Natural killer cell treated with Interleukin-12 subunit alpha and Interleukin-12 subunit beta and Interleukin-15 and Interleukin-18, amount 100 ng/mL, for 72 hours (primary cell): ENCODE results near the gene DLL3. TPM values are rescaled to one million over a fixed set of nuclear protein-coding genes. Genes with fewer than 3 reads are reported as not detected.
"Not testable (repeated sequence)": the region's sequence is repeated elsewhere in the genome, so short reads cannot be mapped to it uniquely, and the experiment has no call there.

Experiments
- ATAC-seq, 2 donors: fragments of 150-1000 bp; cut with Tn5 transposase in 1 of 2; sonication (Bioruptor Pico), chemical (Tn5 transposase) in 1 of 2; 2 replicates each; pipeline ENCODE4 v1.10.0; 2021
- DNase-seq: peaks from one replicate; pipeline ENCODE4 v3.0.0; 2022; ENCODE audit warnings: low spot score
- H3K27ac Mint-ChIP-seq, 2 donors: 1 replicate in 1 of 2; 2 replicates in 1 of 2; pipeline ENCODE4 v1.8.0; 2022; ENCODE audit warnings: mixed read lengths in 2 of 2, mild to moderate bottlenecking in 1 of 2, moderate library complexity in 1 of 2
- H3K27me3 Mint-ChIP-seq, 2 donors: 1 replicate in 1 of 2; 2 replicates in 1 of 2; pipeline ENCODE4 v1.8.0; 2022; ENCODE audit warnings: mixed read lengths in 2 of 2
- H3K36me3 Mint-ChIP-seq: one replicate; pipeline ENCODE4 v1.8.0; 2022; ENCODE audit warnings: mixed read lengths
- H3K4me1 Mint-ChIP-seq, 2 donors: 1 replicate in 1 of 2; 2 replicates in 1 of 2; pipeline ENCODE4 v1.8.0; 2022; ENCODE audit warnings: low read depth in 2 of 2, mixed read lengths in 2 of 2, mild to moderate bottlenecking in 1 of 2
- H3K4me3 Mint-ChIP-seq: one replicate; pipeline ENCODE4 v1.8.0; 2022; ENCODE audit warnings: mixed read lengths
- H3K9me3 Mint-ChIP-seq: 2 replicates; pipeline ENCODE4 v1.8.0; 2022; ENCODE audit warnings: mixed read lengths
- total RNA-seq, 2 donors: library from RNA; stranded (reverse); gene quantifications; one replicate each; pipeline ENCODE4 v1.2.3, GENCODE V29; 2022

DLL3 gene
- total RNA-seq, 2 donors from 2014 or later: 0.21 to 0.92 TPM

DNA sequence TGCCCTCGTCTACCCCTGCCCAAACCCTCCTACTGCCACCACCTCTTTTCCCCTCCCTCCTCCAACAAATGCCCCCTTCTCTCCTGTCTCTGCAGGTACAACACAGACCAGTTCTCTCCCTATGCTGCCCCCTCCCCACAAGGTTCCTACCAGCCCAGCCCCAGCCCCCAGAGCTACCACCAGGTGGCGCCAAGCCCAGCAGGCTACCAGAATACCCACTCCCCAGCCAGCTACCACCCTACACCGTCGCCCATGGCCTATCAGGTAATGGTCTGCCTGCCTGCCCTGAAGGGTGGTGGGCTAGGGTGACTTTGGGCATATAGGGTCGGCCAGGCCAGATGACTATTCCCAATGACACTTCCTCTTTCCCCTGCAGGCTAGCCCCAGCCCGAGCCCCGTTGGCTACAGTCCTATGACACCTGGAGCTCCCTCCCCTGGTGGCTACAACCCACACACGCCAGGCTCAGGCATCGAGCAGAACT is 24.6 kb upstream of the DLL3 start:
- H3K27ac Mint-ChIP-seq: peak overlapping the region in 1 of 2 donors; percentile 51

DNA sequence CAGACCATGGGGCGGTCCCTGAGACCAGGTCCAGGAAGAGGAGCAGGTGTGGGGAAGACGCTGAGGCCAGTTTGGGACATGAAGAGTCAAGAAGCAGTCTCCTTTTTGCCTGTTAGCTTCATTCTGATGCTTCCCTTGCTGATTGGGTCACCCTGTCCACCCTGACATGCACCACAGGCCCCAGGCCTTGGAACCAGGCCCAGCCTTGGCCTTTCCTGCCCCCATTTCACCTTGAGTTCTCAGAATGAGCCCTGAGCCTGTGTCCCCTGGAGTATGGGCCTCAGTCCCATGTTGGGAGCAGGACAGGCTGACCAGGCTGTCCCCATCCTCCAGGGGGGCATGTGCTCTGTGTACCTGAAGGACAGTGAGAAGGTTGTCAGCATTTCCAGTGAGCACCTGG is 23.0 kb upstream of the DLL3 start:
- Mint-ChIP-seq H3K4me3 (no peak overlapping the region), H3K9me3 (no peaks in the 10 kb centered on the region), H3K27ac (no peak overlapping the region), H3K36me3 (peaks cover 7% of the 10 kb centered on the region), H3K4me1 (peaks cover 18 to 19% of the 10 kb centered on the region in 2 donors), H3K27me3 (no peaks in the 10 kb centered on the region)
- no peak for ATAC-seq
- DNase-seq: no peak

More for the DNA sequence above, 24.6 kb upstream of the DLL3 start:
- DNase-seq (peak; percentile 72), ATAC-seq (peak; percentile 48 to 49)
- H3K4me3 Mint-ChIP-seq: no peak overlapping the region
- H3K4me1 Mint-ChIP-seq: peaks cover 11 to 12% of the 10 kb centered on the region in 2 donors
- no peaks in the 10 kb centered on the region for H3K27me3 Mint-ChIP-seq
- peaks cover 13% of the 10 kb centered on the region for H3K36me3 Mint-ChIP-seq
- no peaks in the 10 kb centered on the region for H3K9me3 Mint-ChIP-seq

DNA sequence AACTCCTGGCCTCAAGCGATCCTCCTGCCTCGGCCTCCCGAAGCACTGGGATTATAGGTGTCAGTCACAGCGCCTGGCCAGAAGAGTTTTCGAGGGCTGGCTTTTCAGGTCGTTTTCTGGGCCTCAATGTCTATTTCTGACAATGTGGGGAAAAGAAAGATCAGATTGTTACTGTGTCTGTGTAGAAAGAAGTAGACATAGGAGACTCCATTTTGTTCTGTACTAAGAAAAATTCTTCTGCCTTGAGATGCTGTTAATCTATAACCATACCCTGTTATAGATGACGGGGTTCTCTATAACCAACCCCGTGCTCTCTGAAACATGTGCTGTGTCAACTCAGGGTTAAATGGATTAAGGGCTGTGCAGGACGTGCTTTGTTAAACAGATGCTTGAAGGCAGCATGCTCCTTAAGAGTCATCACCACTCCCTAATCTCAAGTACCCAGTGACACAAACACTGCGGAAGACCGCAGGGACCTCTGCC is 19.4 kb upstream of the DLL3 start:
- DNase-seq, ATAC-seq, H3K36me3 Mint-ChIP-seq, H3K27me3 Mint-ChIP-seq, H3K9me3 Mint-ChIP-seq: not testable (repeated sequence)
- H3K4me3 Mint-ChIP-seq: peak overlapping the region; percentile 92
- H3K4me1 Mint-ChIP-seq: peaks cover 23% of the 10 kb centered on the region in 2 donors
- H3K27ac Mint-ChIP-seq: peak overlapping the region; percentile 76 to 95

DNA sequence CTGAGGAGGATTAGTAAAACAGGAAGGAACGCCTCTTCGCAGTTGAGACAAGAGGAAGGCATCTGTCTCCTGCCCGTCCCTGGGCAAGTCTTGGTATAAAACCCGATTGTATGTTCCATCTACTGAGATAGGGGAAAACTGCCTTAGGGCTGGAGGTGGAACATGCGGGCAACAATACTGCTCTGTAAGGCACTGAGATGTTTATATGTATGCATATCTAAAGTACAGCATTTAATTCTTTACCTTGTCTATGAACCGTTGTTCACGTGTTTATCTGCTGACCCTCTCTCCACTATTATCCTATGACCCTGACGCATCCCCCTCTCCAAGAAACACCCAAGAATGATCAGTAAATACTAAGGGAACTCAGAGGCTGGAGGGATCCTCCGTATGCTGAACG is 18.8 kb upstream of the DLL3 start:
- peak overlapping the region; percentile 92 for H3K4me3 Mint-ChIP-seq
- no peaks in the 10 kb centered on the region for H3K27me3 Mint-ChIP-seq
- peaks cover 23% of the 10 kb centered on the region in 2 donors for H3K4me1 Mint-ChIP-seq
- peak overlapping the region; percentile 76 to 95 for H3K27ac Mint-ChIP-seq
- DNase-seq (no peak), ATAC-seq (no peak)
- no peaks in the 10 kb centered on the region for H3K36me3 Mint-ChIP-seq
- no peaks in the 10 kb centered on the region for H3K9me3 Mint-ChIP-seq

DNA sequence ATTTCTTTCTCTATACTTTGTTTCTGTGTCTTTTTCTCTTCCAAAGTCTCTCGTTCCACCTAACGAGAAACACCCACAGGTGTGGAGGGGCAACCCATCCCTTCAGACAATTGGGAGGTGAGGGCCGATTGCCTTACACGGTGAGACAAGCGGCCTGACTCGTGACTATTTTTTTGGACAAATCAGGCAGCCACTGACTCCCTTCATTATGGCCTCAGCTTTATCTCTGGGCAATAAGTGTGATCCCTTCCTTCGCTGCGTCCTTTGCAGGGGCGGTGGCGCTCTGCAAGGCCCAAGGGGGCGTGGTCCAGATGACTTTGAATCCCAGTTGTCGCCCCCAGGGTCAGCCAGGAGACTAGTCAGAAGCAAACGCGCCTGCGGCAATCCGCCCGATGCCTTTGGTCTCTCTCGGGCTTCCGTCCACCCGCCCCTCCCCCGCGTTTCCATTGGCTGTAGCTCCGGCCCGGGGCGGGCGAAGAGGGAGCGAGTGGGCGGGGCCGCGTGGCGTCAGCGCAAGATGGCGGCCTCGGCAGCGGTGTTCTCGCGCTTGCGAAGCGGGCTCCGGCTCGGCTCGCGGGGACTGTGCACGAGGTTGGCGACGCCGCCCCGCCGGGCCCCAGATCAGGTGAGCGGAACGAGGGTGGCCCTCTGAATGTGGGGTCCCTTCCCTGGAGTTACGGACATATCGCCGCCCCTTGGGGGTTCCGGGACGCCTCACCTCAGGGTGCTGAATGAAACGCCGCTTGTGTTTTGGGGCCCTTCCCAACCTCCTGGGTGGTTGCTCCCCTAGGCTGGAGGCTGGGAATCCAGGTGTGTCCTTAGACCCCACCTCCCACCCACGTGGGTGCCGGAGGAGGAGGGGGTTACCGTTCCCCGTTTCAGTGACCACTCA is 18.2 kb upstream of the DLL3 start, which contains the start of gene TIMM50:
TIMM50 (plus strand) TSS at position 502 of the 892 bp plus-strand sequence; CDS start at position 518, 16 bp downstream.
- ATAC-seq: peak; percentile 98 to 99
- peaks cover 23% of the 10 kb centered on the region in 2 donors for H3K4me1 Mint-ChIP-seq
- peak; percentile 98 for DNase-seq
- H3K36me3 Mint-ChIP-seq: no peaks in the 10 kb centered on the region
- H3K27ac Mint-ChIP-seq: peak within 1 kb of the TSS; percentile 76 to 95
- peak within 1 kb of the TSS; percentile 92 for H3K4me3 Mint-ChIP-seq
- H3K9me3 Mint-ChIP-seq: no peaks in the 10 kb centered on the region
- H3K27me3 Mint-ChIP-seq: no peaks in the 10 kb centered on the region

DNA sequence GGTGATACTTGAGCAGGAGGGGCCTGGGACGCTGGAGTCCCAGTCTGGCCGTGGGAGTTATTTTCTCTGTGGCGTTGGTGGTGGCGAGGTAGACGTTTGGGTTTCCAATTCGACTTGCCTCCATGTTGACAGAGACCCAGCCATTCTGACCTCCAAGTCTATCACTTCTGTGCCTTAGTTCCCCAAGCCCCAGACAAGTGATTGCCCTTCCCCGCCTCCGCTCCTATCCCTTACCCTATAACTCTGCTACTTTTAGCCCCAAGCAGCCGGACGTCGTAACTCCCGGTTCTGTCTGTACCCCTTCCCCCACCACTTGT is 17.6 kb upstream of the DLL3 start:
- H3K4me3 Mint-ChIP-seq: peak overlapping the region; percentile 92
- DNase-seq (no peak), ATAC-seq (no peak)
- peak overlapping the region; percentile 76 to 95 for H3K27ac Mint-ChIP-seq
- H3K27me3 Mint-ChIP-seq: no peaks in the 10 kb centered on the region
- no peaks in the 10 kb centered on the region for H3K9me3 Mint-ChIP-seq
- H3K4me1 Mint-ChIP-seq: peaks cover 23% of the 10 kb centered on the region in 2 donors
- H3K36me3 Mint-ChIP-seq: no peaks in the 10 kb centered on the region

DNA sequence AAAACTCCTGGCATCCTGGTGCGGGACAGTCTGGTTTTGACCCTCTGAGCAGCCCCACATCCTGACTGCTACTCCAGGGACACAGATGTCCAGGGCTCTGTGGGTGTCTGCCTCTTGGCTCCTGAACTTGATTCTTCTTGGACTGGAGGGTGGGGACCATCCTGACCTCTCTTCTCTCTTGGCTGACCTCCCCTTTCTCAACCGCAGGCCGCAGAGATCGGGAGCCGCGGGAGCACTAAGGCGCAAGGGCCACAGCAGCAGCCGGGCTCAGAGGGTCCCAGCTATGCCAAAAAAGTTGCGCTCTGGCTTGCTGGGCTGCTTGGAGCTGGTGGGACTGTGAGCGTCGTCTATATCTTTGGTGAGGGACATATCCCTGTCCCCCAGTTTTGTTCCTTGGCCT is 17.1 kb upstream of the DLL3 start:
- Mint-ChIP-seq H3K4me1 (peaks cover 23 to 24% of the 10 kb centered on the region in 2 donors), H3K36me3 (peaks cover 1% of the 10 kb centered on the region), H3K27ac (peak overlapping the region; percentile 76 to 95), H3K27me3 (no peaks in the 10 kb centered on the region), H3K9me3 (no peaks in the 10 kb centered on the region), H3K4me3 (peak overlapping the region; percentile 92)
- ATAC-seq: no peak
- no peak for DNase-seq

DNA sequence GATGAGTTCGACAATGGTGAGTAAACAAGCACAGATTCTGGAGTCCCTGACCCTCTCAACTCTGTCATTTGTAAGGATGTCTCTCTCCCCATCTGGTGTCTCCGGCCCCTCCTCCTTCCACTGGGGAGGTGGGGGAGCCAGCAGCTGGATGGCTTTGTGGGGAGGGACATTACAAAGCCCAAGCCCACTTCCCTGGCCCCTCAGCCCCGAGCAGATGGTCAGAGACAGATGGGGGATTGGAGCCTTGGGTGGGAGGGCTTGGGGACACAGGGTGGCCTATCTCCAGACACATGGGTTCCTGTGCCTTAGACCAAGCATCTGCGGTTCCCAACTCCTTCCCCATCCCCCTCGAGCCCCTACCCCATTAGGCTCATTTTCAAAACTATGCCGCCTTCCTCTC is 15.6 kb upstream of the DLL3 start:
- H3K4me3 Mint-ChIP-seq: peak overlapping the region; percentile 12
- H3K36me3 Mint-ChIP-seq: peaks cover 9% of the 10 kb centered on the region
- DNase-seq (no peak), ATAC-seq (no peak)
- H3K27ac Mint-ChIP-seq: no peak overlapping the region
- no peaks in the 10 kb centered on the region for H3K9me3 Mint-ChIP-seq
- H3K27me3 Mint-ChIP-seq: no peaks in the 10 kb centered on the region
- H3K4me1 Mint-ChIP-seq: peaks cover 23 to 27% of the 10 kb centered on the region in 2 donors

DNA sequence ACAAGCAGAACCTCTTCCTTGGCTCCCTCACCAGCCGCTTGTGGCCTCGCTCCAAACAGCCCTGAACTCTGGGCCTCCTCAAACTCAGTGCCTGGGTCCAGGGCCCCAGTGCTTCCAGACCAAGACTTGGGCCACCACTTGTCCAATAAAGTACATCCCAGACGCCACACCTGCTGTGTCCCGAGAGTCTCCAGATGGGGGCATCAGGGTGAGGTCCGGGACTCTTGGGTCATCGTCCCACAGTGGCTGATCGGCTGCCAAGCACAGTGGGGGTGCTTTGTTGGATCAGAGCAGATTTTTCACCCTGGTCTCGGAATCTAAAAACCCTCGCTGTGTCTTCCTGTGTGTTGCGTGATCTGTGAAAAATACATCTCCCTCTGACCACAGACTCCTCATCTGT is 9.0 kb upstream of the DLL3 start:
- H3K36me3 Mint-ChIP-seq: peaks cover 14% of the 10 kb centered on the region
- no peaks in the 10 kb centered on the region for H3K9me3 Mint-ChIP-seq
- peaks cover 0 to 4% of the 10 kb centered on the region in 2 donors for H3K4me1 Mint-ChIP-seq
- DNase-seq (no peak), ATAC-seq (no peak)
- no peak overlapping the region for H3K27ac Mint-ChIP-seq
- no peaks in the 10 kb centered on the region for H3K27me3 Mint-ChIP-seq
- no peak overlapping the region for H3K4me3 Mint-ChIP-seq

DNA sequence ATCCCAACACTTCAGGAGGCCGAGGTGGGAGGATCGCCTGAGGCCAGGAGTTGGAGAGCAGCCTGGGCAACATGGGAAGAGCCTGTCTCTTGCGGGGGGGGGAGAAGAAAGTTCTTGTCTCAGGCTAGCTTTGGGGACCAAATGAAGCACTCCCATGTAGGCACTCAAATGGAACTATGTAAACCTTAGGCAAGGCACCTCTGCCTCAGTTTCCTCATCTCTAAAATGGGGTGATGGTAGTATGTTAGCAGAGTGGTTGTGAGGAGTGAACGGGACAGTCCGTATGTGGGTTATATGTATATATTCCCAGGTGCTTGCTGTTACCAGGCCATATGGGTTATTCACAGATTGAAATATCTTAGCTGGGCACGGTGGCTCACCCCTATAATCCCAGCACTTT is 6.5 kb upstream of the DLL3 start:
- Mint-ChIP-seq H3K27ac (no peak overlapping the region), H3K36me3 (peaks cover 8% of the 10 kb centered on the region), H3K4me1 (no peaks in the 10 kb centered on the region), H3K27me3 (peaks cover 8 to 13% of the 10 kb centered on the region in 2 donors), H3K4me3 (no peak overlapping the region), H3K9me3 (no peaks in the 10 kb centered on the region)
- DNase-seq (no peak), ATAC-seq (no peak)

DNA sequence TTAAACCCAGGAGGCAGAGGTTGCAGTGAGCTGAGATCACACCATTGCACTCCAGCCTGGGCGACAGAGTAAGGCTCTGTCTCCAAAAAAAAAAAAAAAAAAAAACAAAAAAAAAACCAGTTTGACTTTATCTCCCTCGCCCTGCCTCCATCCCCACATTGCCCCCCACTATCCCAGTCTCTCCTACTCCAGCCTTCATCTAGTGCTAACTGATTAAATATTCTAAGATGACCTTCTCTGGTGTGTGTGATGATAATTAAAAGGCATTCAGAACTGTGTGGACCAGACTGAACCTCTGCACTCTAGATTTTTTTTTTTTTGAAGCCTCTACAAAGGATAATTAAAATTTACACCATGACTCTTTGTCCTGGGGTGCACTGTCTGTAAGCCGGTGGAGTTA is 6.0 kb upstream of the DLL3 start:
- H3K27me3 Mint-ChIP-seq: peaks cover 8 to 13% of the 10 kb centered on the region in 2 donors
- no peak overlapping the region for H3K27ac Mint-ChIP-seq
- no peak overlapping the region for H3K4me3 Mint-ChIP-seq
- peaks cover 8% of the 10 kb centered on the region for H3K36me3 Mint-ChIP-seq
- H3K9me3 Mint-ChIP-seq: no peaks in the 10 kb centered on the region
- ATAC-seq: no peak
- DNase-seq: no peak
- H3K4me1 Mint-ChIP-seq: no peaks in the 10 kb centered on the region

DNA sequence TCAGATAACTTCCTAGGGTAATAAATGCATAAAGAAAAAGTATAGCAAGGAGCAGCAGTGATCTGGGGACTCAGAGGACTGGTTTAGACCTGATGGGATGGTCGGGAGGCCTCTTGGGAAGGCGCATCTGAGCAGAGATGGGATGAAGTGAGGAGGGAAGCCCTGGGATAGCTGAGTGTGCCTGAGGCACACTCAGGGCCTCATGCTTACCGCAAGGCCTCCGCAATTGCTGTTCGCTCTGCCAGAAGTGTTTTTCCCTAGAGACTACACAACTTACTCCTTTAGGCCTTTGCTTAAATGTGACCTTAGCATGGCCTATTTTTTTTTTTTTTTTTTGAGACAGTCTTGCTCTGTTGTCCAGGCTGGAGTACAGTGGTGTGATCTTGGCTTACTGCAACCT is 4.1 kb upstream of the DLL3 start:
- Mint-ChIP-seq H3K36me3 (no peaks in the 10 kb centered on the region), H3K27me3 (peaks cover 19 to 28% of the 10 kb centered on the region in 2 donors), H3K9me3 (no peaks in the 10 kb centered on the region), H3K27ac (no peak overlapping the region), H3K4me3 (no peak overlapping the region), H3K4me1 (peaks cover 11 to 12% of the 10 kb centered on the region in 2 donors)
- no peak for ATAC-seq
- DNase-seq: no peak

DNA sequence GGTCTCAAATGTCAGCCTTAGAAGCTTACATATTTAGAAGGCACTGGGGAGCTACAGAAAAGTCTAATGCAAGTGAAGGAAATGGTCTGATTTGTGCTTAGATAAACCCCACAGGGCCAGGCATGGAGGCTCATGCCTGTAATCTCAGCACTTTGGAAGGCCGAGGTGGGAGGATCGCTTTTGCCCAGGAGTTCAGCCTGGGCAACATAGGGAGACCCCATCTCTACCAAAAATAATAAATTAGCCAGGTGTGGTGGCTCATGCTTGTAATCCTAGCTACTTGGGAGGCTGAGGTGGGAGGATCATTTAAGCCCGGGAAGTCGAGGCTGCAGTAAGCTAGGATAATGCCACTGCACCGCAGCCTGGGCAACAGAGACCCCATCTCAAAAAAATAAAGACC is 2.7 kb upstream of the DLL3 start:
- DNase-seq: no peak
- Mint-ChIP-seq H3K27ac (no peak overlapping the region), H3K9me3 (no peaks in the 10 kb centered on the region), H3K27me3 (peaks cover 28 to 41% of the 10 kb centered on the region in 2 donors), H3K4me3 (no peak overlapping the region), H3K36me3 (no peaks in the 10 kb centered on the region), H3K4me1 (peaks cover 14 to 15% of the 10 kb centered on the region in 2 donors)
- no peak for ATAC-seq

DNA sequence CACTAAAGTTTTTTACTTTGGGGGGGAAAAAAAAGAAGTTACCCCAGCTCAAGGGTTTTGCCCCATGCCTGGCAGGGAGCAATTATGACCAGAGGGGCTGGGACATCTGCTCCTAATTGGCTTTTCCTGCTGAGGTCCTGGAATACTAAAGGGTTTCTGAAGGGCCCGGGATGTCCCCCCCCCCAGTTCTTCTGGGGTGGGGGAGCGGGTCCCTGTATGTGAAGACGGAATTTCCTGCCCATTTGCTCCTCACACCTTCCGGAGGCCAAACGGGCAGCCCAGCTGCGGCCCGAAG is 1.1 kb upstream of the DLL3 start:
- DNase-seq (no peak), ATAC-seq (no peak)
- Mint-ChIP-seq H3K36me3 (no peaks in the 10 kb centered on the region), H3K4me3 (no peak overlapping the region), H3K27ac (no peak overlapping the region), H3K4me1 (peaks cover 14 to 15% of the 10 kb centered on the region in 2 donors), H3K9me3 (no peaks in the 10 kb centered on the region), H3K27me3 (peaks cover 30 to 41% of the 10 kb centered on the region in 2 donors)
